ENCODE measurements around the gene ADAMTS20.

DNA sequence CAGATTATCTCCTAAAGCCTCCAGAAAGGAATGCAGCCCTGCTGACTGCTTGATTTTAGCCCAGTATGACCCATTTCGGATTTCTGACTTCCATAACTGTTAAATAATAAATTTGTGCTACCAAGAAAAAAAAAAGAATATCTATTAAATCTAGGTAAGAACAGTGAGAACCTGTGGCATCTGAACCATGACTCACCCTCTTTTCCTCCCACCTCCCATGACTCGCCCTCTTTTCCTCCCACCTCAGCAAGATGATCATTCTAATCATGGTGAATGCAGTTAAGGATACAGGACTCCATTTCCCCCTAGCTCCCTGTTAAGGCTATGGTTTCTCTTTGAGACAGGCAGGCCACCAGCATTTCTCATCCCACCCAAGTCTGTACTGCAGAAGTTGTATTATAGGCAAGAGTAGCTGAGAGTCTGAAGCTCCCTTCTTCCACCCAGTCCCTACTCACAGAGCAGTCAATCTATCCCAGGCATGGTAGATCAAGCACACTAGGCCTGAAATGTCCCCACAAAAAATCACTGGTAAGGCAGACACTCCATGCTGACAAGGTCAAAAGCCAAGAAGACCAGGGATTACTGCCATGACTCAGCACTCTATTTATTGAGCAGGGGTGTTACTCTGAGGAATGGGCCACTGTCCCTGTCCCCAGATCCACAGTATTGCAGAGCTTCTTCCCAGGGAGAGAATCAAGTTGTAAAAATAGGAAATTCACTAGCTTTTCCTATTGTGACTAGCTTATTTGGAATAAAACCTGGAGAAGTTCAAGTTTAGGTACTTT is 188.9 kb downstream of the ADAMTS20 start:
- TF ChIP-seq, protein P1, sequence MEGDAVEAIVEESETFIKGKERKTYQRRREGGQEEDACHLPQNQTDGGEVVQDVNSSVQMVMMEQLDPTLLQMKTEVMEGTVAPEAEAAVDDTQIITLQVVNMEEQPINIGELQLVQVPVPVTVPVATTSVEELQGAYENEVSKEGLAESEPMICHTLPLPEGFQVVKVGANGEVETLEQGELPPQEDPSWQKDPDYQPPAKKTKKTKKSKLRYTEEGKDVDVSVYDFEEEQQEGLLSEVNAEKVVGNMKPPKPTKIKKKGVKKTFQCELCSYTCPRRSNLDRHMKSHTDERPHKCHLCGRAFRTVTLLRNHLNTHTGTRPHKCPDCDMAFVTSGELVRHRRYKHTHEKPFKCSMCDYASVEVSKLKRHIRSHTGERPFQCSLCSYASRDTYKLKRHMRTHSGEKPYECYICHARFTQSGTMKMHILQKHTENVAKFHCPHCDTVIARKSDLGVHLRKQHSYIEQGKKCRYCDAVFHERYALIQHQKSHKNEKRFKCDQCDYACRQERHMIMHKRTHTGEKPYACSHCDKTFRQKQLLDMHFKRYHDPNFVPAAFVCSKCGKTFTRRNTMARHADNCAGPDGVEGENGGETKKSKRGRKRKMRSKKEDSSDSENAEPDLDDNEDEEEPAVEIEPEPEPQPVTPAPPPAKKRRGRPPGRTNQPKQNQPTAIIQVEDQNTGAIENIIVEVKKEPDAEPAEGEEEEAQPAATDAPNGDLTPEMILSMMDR (IDR thresholded peaks at IDR 0.05; ENCODE audit: extremely low read depth in 1 of 2, insufficient read depth in 1 of 2, low read depth in 1 of 2, low read length in 2 of 2), result no peak
- no peak for TF ChIP-seq EZH2 (IDR thresholded peaks at IDR 0.05; ENCODE audit: borderline replicate concordance, low read depth, low read length, severe bottlenecking)
- no peak for TF ChIP-seq POLR2A (IDR thresholded peaks at IDR 0.05; ENCODE audit: low read depth, low read length)
- TF ChIP-seq POLR2AphosphoS5 (IDR thresholded peaks at IDR 0.05; ENCODE audit: insufficient read depth, low read depth, low read length), result no peak
- TF ChIP-seq, protein P2, sequence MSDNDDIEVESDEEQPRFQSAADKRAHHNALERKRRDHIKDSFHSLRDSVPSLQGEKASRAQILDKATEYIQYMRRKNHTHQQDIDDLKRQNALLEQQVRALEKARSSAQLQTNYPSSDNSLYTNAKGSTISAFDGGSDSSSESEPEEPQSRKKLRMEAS (IDR thresholded peaks at IDR 0.05; ENCODE audit: insufficient read depth, insufficient read length), result no peak
- no peak for TF ChIP-seq JUN (IDR thresholded peaks at IDR 0.05; ENCODE audit: borderline replicate concordance, insufficient read depth, insufficient read length, low read depth)
